Vagina (tissue), 2 donors: ENCODE data around the gene PPP1R9B.

ENCODE experiments used
- POLR2A ChIP-seq, 2 donors: fragments of 450-650 bp; IDR thresholded peaks; one replicate each; pipeline ENCODE4 v1.6.1; 2017; ENCODE audit warnings: antibody characterized with exemption in 2 of 2, mild to moderate bottlenecking in 2 of 2, moderate library complexity in 2 of 2
- TF ChIP-seq, protein P1 (sequence below), 3 experiments: fragments of 450-650 bp in 2 of 3; fragments of 200-600 bp in 1 of 3; sonication (generic) in 1 of 3; IDR thresholded peaks; one replicate each; pipeline ENCODE4 v1.5.1; 2017 to 2019; ENCODE audit warnings: antibody characterized with exemption in 3 of 3, mild to moderate bottlenecking in 2 of 3, moderate library complexity in 2 of 3

DNA sequence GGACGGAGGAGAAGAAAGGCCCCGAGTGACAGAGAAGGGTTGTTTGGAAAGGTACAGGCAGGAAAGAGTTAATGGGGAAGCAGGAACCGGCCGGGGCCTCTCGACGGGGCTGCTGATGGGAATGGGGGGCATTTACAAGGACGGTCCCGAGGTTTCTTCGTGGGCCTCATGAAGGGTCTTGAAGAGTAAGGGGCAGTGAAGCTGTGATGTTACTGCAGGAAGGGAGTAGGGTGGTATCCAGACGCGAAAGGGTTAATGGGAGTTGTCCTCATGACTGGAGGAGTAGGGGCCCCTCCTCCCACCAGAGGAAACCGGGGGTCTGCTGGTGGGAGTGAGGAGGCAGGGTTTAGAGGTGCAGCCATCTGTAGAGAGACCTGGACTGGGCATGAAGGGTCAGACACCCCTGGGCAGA lies 54.8 kb downstream of the PPP1R9B start:
- TF ChIP-seq, protein P1, sequence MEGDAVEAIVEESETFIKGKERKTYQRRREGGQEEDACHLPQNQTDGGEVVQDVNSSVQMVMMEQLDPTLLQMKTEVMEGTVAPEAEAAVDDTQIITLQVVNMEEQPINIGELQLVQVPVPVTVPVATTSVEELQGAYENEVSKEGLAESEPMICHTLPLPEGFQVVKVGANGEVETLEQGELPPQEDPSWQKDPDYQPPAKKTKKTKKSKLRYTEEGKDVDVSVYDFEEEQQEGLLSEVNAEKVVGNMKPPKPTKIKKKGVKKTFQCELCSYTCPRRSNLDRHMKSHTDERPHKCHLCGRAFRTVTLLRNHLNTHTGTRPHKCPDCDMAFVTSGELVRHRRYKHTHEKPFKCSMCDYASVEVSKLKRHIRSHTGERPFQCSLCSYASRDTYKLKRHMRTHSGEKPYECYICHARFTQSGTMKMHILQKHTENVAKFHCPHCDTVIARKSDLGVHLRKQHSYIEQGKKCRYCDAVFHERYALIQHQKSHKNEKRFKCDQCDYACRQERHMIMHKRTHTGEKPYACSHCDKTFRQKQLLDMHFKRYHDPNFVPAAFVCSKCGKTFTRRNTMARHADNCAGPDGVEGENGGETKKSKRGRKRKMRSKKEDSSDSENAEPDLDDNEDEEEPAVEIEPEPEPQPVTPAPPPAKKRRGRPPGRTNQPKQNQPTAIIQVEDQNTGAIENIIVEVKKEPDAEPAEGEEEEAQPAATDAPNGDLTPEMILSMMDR (IDR thresholded peaks at IDR 0.05) = no peak
- no peak for TF ChIP-seq POLR2A (IDR thresholded peaks at IDR 0.05)
